A172 (cell line): ENCODE measurements around the gene ZFTA. TPM values are rescaled to one million over a fixed set of nuclear protein-coding genes. Genes with fewer than 3 reads are reported as not detected.
"Not testable (repeated sequence)": the region's sequence is repeated elsewhere in the genome, so short reads cannot be mapped to it uniquely, and the experiment has no call there.

Experiments used
- DNase-seq: peaks from one replicate; pipeline ENCODE4 v3.0.0-alpha.2; 2015; ENCODE audit warnings: low spot score
- total RNA-seq: library from RNA; depleted of rRNA; stranded (reverse); fragments of >200 nt; shearing (Covaris generic); gene quantifications from 2 replicates; pipeline ENCODE4 v1.2.3, GENCODE V29; 2014; rRNA removed

The ZFTA gene
- total RNA-seq: 6.2 and 8.5 TPM in 2 replicates

GRCh38 chr11:63768237-63769041 lies at the start of gene ZFTA:
ZFTA (minus strand) TSS chr11:63768775; CDS start chr11:63768622, 153 bp downstream.
- peak; percentile 34 for DNase-seq

DNA sequence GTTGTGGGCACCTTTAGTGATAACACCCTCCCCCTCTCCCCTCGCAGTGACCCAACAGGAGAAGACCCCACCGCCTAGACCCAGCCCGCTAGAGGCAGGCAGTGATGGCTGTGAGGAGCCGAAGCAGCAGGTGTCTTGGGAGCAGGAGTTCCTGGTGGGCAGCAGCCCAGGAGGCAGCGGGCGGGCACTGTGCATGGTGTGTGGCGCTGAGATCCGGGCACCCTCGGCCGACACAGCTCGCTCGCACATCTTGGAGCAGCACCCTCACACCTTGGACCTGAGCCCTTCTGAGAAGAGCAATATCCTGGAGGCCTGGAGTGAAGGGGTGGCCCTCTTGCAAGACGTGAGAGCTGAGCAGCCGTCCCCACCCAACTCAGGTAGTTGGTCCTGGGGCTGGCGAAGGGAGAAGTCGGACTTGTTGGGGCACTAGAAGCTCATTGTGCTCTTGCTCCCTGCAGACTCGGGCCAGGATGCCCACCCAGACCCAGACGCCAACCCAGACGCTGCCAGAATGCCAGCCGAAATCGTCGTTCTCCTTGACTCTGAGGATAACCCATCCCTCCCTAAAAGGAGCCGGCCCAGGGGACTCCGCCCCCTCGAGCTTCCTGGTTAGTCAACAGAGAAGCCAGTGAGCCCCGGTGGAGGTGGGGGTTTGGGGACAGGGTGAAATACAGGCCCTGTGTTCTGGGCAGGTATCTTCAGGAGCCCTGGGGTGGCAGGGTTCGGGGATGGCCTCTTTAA lies 49.4 kb upstream of the ZFTA start:
- DNase-seq: no peak

GRCh38 chr11:63816732-63817131 lies 48.2 kb upstream of the ZFTA start:
- DNase-seq: no peak

DNA sequence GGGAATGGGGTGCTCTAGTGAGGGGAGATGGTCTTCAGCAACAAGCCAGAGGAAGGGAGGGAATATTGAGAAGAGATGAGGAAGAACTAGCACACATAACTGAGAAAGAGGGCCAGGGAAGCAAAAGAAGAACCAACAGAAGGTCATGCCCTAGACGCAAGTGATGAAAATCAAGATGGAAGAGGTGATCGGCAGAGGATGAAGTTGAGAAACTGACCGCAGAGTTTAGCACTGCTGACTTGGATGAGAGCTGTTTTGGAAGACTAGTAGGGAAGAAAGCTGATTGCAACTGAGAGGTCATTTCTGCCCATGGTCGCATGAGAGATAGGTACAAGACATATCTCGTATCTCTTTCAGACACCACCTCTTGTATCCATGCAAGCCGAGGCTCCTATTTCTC lies 47.6 kb upstream of the ZFTA start:
- DNase-seq: no peak

- no peak for DNase-seq
These were observed 45.8 kb upstream of the ZFTA start for GRCh38 chr11:63814383-63814736.

- peak; percentile 23 for DNase-seq
These were observed 45.2 kb upstream of the ZFTA start for GRCh38 chr11:63813563-63814382.

- peak; percentile 35 for DNase-seq
These were observed 44.5 kb upstream of the ZFTA start, which contains the start of gene SPINDOC for GRCh38 chr11:63813035-63813562. SPINDOC (plus strand) TSS chr11:63813456; CDS start chr11:63813687, 231 bp downstream.

DNA sequence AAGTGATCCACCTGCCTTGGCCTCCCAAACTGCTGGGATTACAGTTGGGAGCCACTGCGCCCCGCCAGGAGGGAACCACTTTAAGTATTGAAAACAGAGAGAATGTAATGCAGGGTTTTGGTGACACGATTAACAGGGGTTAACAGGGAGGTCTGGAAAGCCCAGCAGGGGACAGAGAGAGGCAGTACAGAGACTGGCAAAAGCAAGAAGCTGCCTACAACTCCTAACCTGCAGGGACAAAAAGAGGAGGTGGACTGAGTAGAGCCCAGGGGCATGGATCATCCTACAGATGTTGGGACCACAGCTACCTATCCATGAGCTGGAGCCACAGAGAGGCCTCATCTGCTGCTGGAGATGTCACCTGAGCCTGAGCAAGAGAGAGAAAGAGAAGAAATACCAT lies 42.9 kb upstream of the ZFTA start:
- no peak for DNase-seq

GRCh38 chr11:63810383-63810782 lies 41.8 kb upstream of the ZFTA start:
- DNase-seq: not testable (repeated sequence)

- DNase-seq: peak; percentile 21
These were observed 37.4 kb upstream of the ZFTA start for GRCh38 chr11:63805844-63806415.

GRCh38 chr11:63804259-63804658 lies 35.7 kb upstream of the ZFTA start:
- DNase-seq: no peak

DNA sequence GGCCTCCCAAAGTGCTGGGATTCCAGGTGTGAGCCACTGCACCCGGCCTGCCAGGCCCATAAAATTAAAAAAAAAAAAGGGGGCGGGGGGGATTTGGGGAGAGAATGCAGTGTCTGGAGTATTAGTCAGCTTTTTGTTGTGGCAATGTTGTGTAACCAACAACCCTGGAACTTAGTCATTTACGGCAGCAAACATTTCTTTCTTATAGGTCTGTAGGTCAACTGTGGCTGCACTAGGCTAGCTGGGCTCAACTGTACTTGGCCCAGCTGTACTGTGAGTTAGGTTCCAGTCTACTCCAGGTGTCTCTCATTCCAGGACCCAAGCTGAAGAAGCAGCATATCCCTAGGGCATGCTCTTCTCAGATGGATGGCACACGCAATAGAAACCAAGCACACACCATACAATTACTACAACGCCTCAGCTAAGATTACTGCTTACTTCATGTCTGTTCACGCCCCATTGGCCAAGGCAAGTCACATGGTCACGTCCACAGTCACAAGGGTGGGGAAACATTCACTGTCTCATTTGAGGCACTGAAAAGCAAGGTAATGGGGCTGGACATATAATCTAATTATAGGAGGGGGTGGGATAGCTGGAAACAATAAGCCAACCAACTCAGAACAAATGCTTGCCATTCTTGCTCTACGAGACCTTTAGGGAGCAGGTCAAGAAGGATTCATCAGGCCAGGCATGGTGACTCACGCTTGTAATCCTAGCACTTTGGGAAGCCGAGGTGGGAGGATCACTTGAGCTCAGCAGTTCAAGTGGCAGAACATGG lies 34.3 kb upstream of the ZFTA start:
- DNase-seq: peak; percentile 46

DNA sequence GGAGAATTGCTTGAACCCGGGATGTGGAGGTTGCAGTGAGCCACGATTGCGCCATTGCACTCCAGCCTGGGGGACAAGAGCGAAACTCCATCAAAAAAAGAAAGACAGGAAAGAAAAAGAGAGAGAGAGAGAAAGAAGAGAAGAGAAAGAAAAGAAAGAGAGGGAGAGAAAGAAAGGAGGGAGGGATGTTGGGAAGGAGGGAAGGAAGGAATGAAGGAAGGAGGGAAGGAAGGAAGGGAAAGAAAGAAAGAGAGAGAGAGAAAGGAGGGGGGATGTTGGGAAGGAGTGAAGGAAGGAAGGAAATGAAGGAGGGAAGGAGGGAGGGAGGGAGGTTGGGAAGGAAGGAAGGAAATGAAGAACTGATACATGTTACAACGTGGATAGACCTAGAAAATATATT lies 32.3 kb upstream of the ZFTA start:
- no peak for DNase-seq

DNA sequence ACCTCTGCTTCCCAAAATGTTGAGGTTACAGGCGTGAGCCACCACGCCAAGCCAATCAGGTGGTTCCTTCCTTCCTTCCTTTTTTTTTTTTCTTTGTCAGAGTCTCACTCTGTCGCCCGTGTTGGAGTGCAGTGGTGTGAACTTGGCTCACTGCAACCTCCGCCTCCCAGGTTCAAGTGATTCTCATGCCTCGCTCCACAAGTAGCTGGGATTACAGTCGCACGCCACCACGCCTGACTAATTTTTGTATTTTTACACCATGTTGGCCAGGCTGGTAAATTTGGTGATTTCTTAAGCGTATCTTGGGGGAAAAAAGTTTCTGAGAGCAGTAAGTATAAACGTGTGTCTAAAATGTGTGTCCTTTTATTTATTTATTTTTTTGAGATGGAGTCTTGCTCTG lies 26.5 kb upstream of the ZFTA start:
- no peak for DNase-seq

DNA sequence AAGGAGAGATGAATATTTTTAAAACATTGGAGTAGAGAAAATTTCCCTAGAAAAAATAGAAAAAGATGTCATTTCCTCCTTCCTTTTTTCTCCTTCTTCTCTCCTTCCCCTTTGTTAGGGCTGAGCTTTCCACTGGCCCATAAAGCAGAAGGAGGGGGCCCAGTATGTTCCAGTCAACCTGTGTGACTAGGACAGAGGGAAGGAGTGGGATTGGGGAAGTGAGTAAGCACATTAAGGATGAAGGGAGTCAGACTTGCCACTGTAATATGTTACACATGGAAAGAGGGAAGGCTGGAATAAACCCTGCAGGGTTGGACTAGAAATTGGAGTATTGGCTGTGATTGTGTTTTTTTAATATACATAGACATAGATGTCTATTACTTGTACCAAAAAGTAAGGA lies 24.6 kb upstream of the ZFTA start:
- DNase-seq: no peak

DNA sequence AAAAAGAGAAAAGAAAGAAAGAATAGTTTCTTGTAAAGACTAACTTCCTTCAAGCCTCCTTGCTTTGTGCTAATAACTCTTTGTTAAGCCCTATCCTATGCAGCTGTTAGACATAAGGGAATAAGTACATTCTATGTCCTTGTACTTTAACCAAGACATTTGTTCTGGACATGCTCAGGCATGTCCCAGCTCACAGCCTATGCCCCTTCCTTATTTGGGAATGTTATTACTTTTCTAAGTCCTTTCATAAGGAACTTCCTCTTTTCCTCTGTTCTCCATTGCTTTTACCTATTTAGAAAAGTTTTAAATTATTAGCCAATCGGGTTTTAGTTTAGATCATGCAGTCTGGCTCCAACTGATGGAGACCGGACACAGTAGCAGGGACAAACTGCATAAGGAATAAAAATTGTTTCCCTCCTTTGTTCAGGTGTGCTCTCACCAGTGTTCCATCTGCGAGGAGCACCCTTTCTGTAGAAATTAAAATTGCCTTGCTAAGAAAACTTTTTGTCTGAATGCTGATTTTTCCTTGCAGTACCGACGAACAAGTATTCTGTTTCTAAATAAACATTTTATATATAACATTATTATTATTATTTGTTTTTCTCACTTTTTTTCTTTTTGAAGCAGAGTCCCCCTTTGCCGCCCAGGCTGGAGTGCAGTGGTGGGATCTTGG lies 23.1 kb upstream of the ZFTA start:
- DNase-seq: no peak

- DNase-seq: no peak
These were observed 17.2 kb upstream of the ZFTA start for GRCh38 chr11:63785823-63786222.

GRCh38 chr11:63783925-63784592 lies 15.5 kb upstream of the ZFTA start:
- no peak for DNase-seq

DNA sequence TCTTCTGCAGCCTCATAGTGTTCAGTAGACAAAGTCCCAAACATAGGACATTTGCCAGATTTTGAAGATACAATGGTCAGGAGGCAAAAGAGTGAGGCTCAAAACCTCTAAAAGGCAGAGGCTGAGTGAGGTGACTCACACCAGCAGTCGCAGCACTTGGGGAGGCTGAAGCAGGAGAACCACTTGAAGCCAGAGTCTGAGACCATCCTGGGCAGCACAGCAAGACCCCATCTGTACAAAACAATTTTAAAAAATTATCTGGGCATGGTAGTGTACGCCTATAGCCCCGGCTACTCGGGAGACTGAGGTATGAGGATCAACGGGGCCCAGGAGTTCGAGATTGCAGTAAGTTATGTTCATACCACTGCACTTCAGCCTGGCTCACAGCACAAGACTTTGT lies 14.2 kb upstream of the ZFTA start:
- no peak for DNase-seq

GRCh38 chr11:63779039-63779438 lies 10.5 kb upstream of the ZFTA start:
- DNase-seq: peak; percentile 28
